Measurements from ENCODE around the gene SH3RF3.

The SH3RF3 gene

GRCh38 chr2:109472331-109472959 is 343.4 kb downstream of the SH3RF3 start:
- no peak overlapping the region for H3K56ac ChIP-seq (ENCODE audit: low read length)
- no peak for DNase-seq
- H3K4me1 ChIP-seq (ENCODE audit: control insufficient read depth, low read depth, low read length), result no peaks in the 10 kb centered on the region
- H3K79me1 ChIP-seq (ENCODE audit: low read length), result no peaks in the 10 kb centered on the region
- H3K36me3 ChIP-seq (ENCODE audit: control insufficient read depth, insufficient read depth, low read length), result no peaks in the 10 kb centered on the region
- H3K4me3 ChIP-seq (ENCODE audit: low read length), result no peak overlapping the region
- H2BK5ac ChIP-seq (ENCODE audit: low read length), result no peak overlapping the region
- WGBS (ENCODE audit: extremely low coverage, insufficient coverage, low lambda C conversion rate), result no CpG with 5 or more reads among the region's 14 CpGs
- H2BK120ac ChIP-seq (ENCODE audit: low read depth, low read length), result no peak overlapping the region
- H3K79me2 ChIP-seq (ENCODE audit: control insufficient read depth, insufficient read depth, low read length), result no peaks in the 10 kb centered on the region
- no peak overlapping the region for H3K9ac ChIP-seq (ENCODE audit: low read length)
- no peak overlapping the region for H2AK5ac ChIP-seq (ENCODE audit: low read length)
- no peak overlapping the region for H3K18ac ChIP-seq (ENCODE audit: low read length)
- no peaks in the 10 kb centered on the region for H3K27me3 ChIP-seq (ENCODE audit: insufficient read depth, low read length, poor library complexity)
- no peak overlapping the region for H3K23ac ChIP-seq (ENCODE audit: low read length)
- no peak overlapping the region for H2BK15ac ChIP-seq (replicated peaks; ENCODE audit: low read depth)
- H3K4me2 ChIP-seq (ENCODE audit: low read length), result no peak overlapping the region
- no peak overlapping the region for H3K27ac ChIP-seq (ENCODE audit: low read depth, low read length)
- no peak overlapping the region for H4K5ac ChIP-seq (ENCODE audit: low read length)
- no peak overlapping the region for H4K8ac ChIP-seq (ENCODE audit: low read depth, low read length)
- no peak overlapping the region for H3K4ac ChIP-seq (ENCODE audit: low read depth, low read length)

DNA sequence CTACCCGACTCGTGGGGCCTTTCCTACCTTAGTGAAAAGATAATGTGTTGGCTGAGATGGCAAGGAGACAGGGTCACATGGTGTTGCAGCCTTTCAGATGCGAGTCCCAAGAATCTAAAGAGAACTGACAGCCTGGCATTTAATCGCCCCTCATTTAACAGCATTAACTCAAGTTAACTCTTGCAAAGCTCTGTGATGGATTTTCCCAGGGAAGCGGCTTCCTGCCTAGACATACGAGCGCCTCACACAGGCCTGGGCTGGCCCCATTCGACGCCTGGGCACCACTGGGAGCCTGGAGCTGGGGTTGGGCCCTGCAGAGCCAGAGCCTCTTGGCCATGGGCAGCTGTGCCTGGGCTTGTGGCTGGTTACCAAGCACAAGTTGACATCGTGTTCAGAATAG is 344.0 kb downstream of the SH3RF3 start:
- no peaks in the 10 kb centered on the region for H3K79me2 ChIP-seq (ENCODE audit: control insufficient read depth, insufficient read depth, low read length)
- no peak overlapping the region for H2AK5ac ChIP-seq (ENCODE audit: low read length)
- no peaks in the 10 kb centered on the region for H3K4me1 ChIP-seq (ENCODE audit: control insufficient read depth, low read depth, low read length)
- no peak overlapping the region for H2BK120ac ChIP-seq (ENCODE audit: low read depth, low read length)
- H3K23ac ChIP-seq (ENCODE audit: low read length), result no peak overlapping the region
- no peak overlapping the region for H3K56ac ChIP-seq (ENCODE audit: low read length)
- H3K9ac ChIP-seq (ENCODE audit: low read length), result no peak overlapping the region
- no peaks in the 10 kb centered on the region for H3K79me1 ChIP-seq (ENCODE audit: low read length)
- no peak overlapping the region for H3K4ac ChIP-seq (ENCODE audit: low read depth, low read length)
- H3K4me2 ChIP-seq (ENCODE audit: low read length), result no peak overlapping the region
- no peaks in the 10 kb centered on the region for H3K36me3 ChIP-seq (ENCODE audit: control insufficient read depth, insufficient read depth, low read length)
- no peak for DNase-seq
- H2BK5ac ChIP-seq (ENCODE audit: low read length), result no peak overlapping the region
- no peak overlapping the region for H4K5ac ChIP-seq (ENCODE audit: low read length)
- no peaks in the 10 kb centered on the region for H3K27me3 ChIP-seq (ENCODE audit: insufficient read depth, low read length, poor library complexity)
- H4K8ac ChIP-seq (ENCODE audit: low read depth, low read length), result no peak overlapping the region
- H3K4me3 ChIP-seq (ENCODE audit: low read length), result no peak overlapping the region
- no peak overlapping the region for H3K27ac ChIP-seq (ENCODE audit: low read depth, low read length)
- WGBS (ENCODE audit: extremely low coverage, insufficient coverage, low lambda C conversion rate), result no CpG with 5 or more reads among the region's 10 CpGs
- H3K18ac ChIP-seq (ENCODE audit: low read length), result no peak overlapping the region
- H2BK15ac ChIP-seq (replicated peaks; ENCODE audit: low read depth), result no peak overlapping the region

- H3K27me3 ChIP-seq (ENCODE audit: insufficient read depth, low read length, poor library complexity), result no peaks in the 10 kb centered on the region
- WGBS (ENCODE audit: extremely low coverage, insufficient coverage, low lambda C conversion rate), result no CpG with 5 or more reads among the region's 12 CpGs
- H2BK5ac ChIP-seq (ENCODE audit: low read length), result no peak overlapping the region
- no peak overlapping the region for H3K4me2 ChIP-seq (ENCODE audit: low read length)
- no peak overlapping the region for H3K18ac ChIP-seq (ENCODE audit: low read length)
- no peaks in the 10 kb centered on the region for H3K79me2 ChIP-seq (ENCODE audit: control insufficient read depth, insufficient read depth, low read length)
- H3K56ac ChIP-seq (ENCODE audit: low read length), result no peak overlapping the region
- no peak overlapping the region for H2AK5ac ChIP-seq (ENCODE audit: low read length)
- no peak overlapping the region for H2BK120ac ChIP-seq (ENCODE audit: low read depth, low read length)
- H2BK15ac ChIP-seq (replicated peaks; ENCODE audit: low read depth), result no peak overlapping the region
- no peak overlapping the region for H3K23ac ChIP-seq (ENCODE audit: low read length)
- no peaks in the 10 kb centered on the region for H3K4me1 ChIP-seq (ENCODE audit: control insufficient read depth, low read depth, low read length)
- H3K36me3 ChIP-seq (ENCODE audit: control insufficient read depth, insufficient read depth, low read length), result no peaks in the 10 kb centered on the region
- no peak overlapping the region for H4K8ac ChIP-seq (ENCODE audit: low read depth, low read length)
- no peak overlapping the region for H3K4me3 ChIP-seq (ENCODE audit: low read length)
- H3K27ac ChIP-seq (ENCODE audit: low read depth, low read length), result no peak overlapping the region
- no peak overlapping the region for H4K5ac ChIP-seq (ENCODE audit: low read length)
- DNase-seq, result no peak
- H3K9ac ChIP-seq (ENCODE audit: low read length), result no peak overlapping the region
- H3K79me1 ChIP-seq (ENCODE audit: low read length), result no peaks in the 10 kb centered on the region
- H3K4ac ChIP-seq (ENCODE audit: low read depth, low read length), result no peak overlapping the region
Observed at GRCh38 chr2:109473616-109474318, 344.8 kb downstream of the SH3RF3 start.

GRCh38 chr2:109474319-109474825 is 345.4 kb downstream of the SH3RF3 start:
- WGBS (ENCODE audit: extremely low coverage, insufficient coverage, low lambda C conversion rate), result no CpG with 5 or more reads among the region's 11 CpGs
- H3K36me3 ChIP-seq (ENCODE audit: control insufficient read depth, insufficient read depth, low read length), result no peaks in the 10 kb centered on the region
- no peaks in the 10 kb centered on the region for H3K27me3 ChIP-seq (ENCODE audit: insufficient read depth, low read length, poor library complexity)
- no peak overlapping the region for H3K4me2 ChIP-seq (ENCODE audit: low read length)
- H3K4ac ChIP-seq (ENCODE audit: low read depth, low read length), result no peak overlapping the region
- no peak overlapping the region for H2BK15ac ChIP-seq (replicated peaks; ENCODE audit: low read depth)
- H3K4me3 ChIP-seq (ENCODE audit: low read length), result no peak overlapping the region
- DNase-seq, result no peak
- H3K18ac ChIP-seq (ENCODE audit: low read length), result no peak overlapping the region
- H3K56ac ChIP-seq (ENCODE audit: low read length), result no peak overlapping the region
- no peaks in the 10 kb centered on the region for H3K79me1 ChIP-seq (ENCODE audit: low read length)
- no peak overlapping the region for H3K9ac ChIP-seq (ENCODE audit: low read length)
- no peaks in the 10 kb centered on the region for H3K79me2 ChIP-seq (ENCODE audit: control insufficient read depth, insufficient read depth, low read length)
- no peak overlapping the region for H2BK120ac ChIP-seq (ENCODE audit: low read depth, low read length)
- no peak overlapping the region for H3K27ac ChIP-seq (ENCODE audit: low read depth, low read length)
- no peak overlapping the region for H2BK5ac ChIP-seq (ENCODE audit: low read length)
- H4K5ac ChIP-seq (ENCODE audit: low read length), result no peak overlapping the region
- no peak overlapping the region for H3K23ac ChIP-seq (ENCODE audit: low read length)
- no peak overlapping the region for H2AK5ac ChIP-seq (ENCODE audit: low read length)
- no peak overlapping the region for H4K8ac ChIP-seq (ENCODE audit: low read depth, low read length)
- H3K4me1 ChIP-seq (ENCODE audit: control insufficient read depth, low read depth, low read length), result no peaks in the 10 kb centered on the region

DNA sequence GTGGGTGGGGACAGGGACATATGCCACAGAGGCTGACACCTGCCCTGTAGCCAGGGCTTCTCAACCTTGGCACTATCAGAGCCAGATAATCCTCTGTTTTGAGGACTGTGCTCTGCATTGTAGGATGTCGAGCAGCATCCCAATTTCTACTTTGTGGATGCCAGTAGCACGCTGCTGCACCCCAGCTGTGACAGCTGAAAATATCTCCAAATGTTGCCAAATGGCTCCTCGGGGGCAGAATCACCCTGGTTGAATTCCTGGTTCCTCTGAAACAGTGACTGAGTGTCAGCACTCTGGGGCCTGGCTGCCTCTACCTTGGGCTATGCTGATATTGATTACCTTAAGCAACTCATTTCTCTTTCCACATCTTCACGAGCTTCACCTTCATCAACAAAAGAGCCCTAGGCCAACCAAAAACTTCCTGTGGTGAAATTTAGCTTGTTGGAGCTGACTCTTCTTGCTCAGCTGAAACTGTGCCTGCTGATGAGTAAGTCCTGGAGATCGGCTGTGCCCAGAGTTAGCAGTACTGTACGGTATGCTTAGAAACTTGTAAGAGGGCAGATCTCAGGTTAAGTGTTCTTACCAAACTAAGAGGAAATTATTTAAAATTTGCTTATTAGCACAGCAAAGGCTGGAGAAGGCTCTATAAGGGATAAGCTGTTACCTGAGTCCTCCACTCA is 346.7 kb downstream of the SH3RF3 start:
- Histone ChIP-seq H3K27me3 (ENCODE audit: insufficient read depth, low read length, poor library complexity) (no peaks in the 10 kb centered on the region), H3K79me2 (ENCODE audit: control insufficient read depth, insufficient read depth, low read length) (no peaks in the 10 kb centered on the region), H3K56ac (ENCODE audit: low read length) (no peak overlapping the region), H2AK5ac (ENCODE audit: low read length) (no peak overlapping the region), H3K4me1 (ENCODE audit: control insufficient read depth, low read depth, low read length) (no peaks in the 10 kb centered on the region), H4K5ac (ENCODE audit: low read length) (no peak overlapping the region), H3K4me2 (ENCODE audit: low read length) (no peak overlapping the region), H3K23ac (ENCODE audit: low read length) (no peak overlapping the region), H3K4me3 (ENCODE audit: low read length) (no peak overlapping the region), H4K8ac (ENCODE audit: low read depth, low read length) (no peak overlapping the region), H2BK120ac (ENCODE audit: low read depth, low read length) (no peak overlapping the region), H3K9ac (ENCODE audit: low read length) (no peak overlapping the region), H3K18ac (ENCODE audit: low read length) (no peak overlapping the region), H3K27ac (ENCODE audit: low read depth, low read length) (no peak overlapping the region), H3K79me1 (ENCODE audit: low read length) (no peaks in the 10 kb centered on the region), H2BK15ac (replicated peaks; ENCODE audit: low read depth) (no peak overlapping the region), H3K36me3 (ENCODE audit: control insufficient read depth, insufficient read depth, low read length) (no peaks in the 10 kb centered on the region), H2BK5ac (ENCODE audit: low read length) (no peak overlapping the region), H3K4ac (ENCODE audit: low read depth, low read length) (no peak overlapping the region)
- DNase-seq, result no peak
- no CpG with 5 or more reads among the region's 6 CpGs for WGBS (ENCODE audit: extremely low coverage, insufficient coverage, low lambda C conversion rate)

All from mesendoderm (in vitro differentiated cells).